ENCODE data around the gene ADAM12.

DNA sequence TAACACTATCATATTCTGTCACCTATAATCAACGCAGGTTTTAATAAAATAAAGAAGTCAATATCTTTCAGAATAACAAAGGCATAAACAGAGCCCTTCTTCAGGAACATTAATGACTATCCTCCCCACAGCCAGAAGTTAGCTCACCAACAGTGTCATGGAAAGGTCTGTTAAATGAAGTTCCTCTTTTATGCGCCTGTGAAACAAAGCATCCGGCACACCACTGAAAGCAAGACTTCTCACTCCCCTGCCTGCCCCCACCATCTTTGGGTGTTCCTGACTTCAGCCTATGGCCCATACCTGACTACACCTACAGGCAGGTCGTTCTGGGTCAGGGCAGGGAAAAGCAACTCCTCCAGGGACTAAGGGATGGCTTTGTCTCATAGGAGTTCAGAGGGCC is 286.5 kb downstream of the ADAM12 start:
- TF ChIP-seq CTCF (IDR thresholded peaks at IDR 0.05; ENCODE audit: low read depth, low read length, poor library complexity, severe bottlenecking) = no peak
- no peak for TF ChIP-seq EZH2phosphoT487 (IDR thresholded peaks at IDR 0.05; ENCODE audit: borderline replicate concordance, low read length)

All from DOHH2 (cell line).